BE2C (cell line): Measurements from ENCODE around the gene LCLAT1.
"Not testable (repeated sequence)": the region's sequence is repeated elsewhere in the genome, so short reads cannot be mapped to it uniquely, and the experiment has no call there.

Experiments used
- DNase-seq: peaks from one replicate; pipeline ENCODE4 v3.0.0-alpha.2; 2020
- H3K27me3 ChIP-seq: fragments of 250-450 bp; sonication (Bioruptor Pico); 2 replicates; pipeline ENCODE4 v1.5.1; 2020; ENCODE audit warnings: mild to moderate bottlenecking
- H3K36me3 ChIP-seq: fragments of 250-450 bp; sonication (Bioruptor Pico); 2 replicates; pipeline ENCODE4 v1.5.1; 2020; ENCODE audit warnings: mild to moderate bottlenecking
- H3K4me1 ChIP-seq: fragments of 250-450 bp; sonication (Bioruptor Pico); 2 replicates; pipeline ENCODE4 v1.5.1; 2020
- H3K4me3 ChIP-seq: 2 replicates; pipeline ENCODE4 v1.5.1; 2011; ENCODE audit warnings: low read depth, low read length
- H3K9me3 ChIP-seq: fragments of 250-450 bp; sonication (Bioruptor Pico); 2 replicates; pipeline ENCODE4 v1.5.1; 2020
- TF ChIP-seq, protein P1 (sequence below): IDR thresholded peaks from 2 replicates; pipeline ENCODE4 v1.5.1; 2012; ENCODE audit warnings: mild to moderate bottlenecking, low read depth, low read length

LCLAT1 gene

DNA sequence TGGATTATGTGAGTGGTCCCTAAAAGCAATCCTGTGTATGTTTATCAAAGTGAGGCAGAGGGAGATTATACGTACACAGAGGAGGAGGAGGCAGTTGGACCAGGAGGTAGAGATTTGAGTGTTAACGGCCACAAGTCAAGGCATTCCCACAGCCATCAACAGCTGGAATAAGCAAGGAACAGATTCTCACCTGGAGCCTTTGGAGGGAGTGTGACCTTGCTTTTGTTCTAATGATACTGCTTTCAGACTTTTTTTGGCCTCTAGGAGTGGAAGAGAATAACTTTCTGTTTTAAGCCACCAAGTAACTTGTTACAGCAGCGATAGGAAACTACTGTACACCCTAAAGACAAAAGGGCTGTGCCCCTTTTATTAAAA, 18.1 kb downstream of the LCLAT1 start:
- TF ChIP-seq, protein P1, sequence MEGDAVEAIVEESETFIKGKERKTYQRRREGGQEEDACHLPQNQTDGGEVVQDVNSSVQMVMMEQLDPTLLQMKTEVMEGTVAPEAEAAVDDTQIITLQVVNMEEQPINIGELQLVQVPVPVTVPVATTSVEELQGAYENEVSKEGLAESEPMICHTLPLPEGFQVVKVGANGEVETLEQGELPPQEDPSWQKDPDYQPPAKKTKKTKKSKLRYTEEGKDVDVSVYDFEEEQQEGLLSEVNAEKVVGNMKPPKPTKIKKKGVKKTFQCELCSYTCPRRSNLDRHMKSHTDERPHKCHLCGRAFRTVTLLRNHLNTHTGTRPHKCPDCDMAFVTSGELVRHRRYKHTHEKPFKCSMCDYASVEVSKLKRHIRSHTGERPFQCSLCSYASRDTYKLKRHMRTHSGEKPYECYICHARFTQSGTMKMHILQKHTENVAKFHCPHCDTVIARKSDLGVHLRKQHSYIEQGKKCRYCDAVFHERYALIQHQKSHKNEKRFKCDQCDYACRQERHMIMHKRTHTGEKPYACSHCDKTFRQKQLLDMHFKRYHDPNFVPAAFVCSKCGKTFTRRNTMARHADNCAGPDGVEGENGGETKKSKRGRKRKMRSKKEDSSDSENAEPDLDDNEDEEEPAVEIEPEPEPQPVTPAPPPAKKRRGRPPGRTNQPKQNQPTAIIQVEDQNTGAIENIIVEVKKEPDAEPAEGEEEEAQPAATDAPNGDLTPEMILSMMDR: no peak
- Histone ChIP-seq H3K27me3 (no peaks in the 10 kb centered on the region), H3K4me3 (no peak overlapping the region), H3K36me3 (no peaks in the 10 kb centered on the region), H3K9me3 (0 out of 2 replicates have a peak, but pooled peaks cover 2% of the 10 kb centered on the region), H3K4me1 (peaks cover 9% of the 10 kb centered on the region)
- no peak for DNase-seq

DNA sequence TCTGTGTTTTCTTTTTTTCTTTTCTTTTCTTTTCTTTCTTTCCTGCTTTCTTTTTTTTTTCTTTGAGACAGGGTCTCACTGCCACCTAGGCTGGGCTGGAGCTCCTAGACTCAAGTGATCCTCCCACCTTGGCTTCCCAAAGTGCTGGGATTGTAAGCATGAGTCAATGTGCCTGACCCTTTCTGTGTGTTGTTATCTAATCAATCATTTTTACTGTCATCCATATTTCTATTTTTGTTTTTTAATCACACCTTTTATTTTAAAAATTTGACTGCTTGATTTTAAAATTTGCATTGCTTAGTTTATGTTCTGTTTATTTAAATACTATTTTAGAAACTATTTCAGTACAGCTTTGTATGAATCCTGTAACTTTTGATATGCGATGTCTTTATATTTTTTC, 19.2 kb downstream of the LCLAT1 start:
- H3K4me3 ChIP-seq: no peak overlapping the region
- no peak for DNase-seq
- H3K4me1 ChIP-seq: no peaks in the 10 kb centered on the region
- TF ChIP-seq, protein P1: no peak
- no peaks in the 10 kb centered on the region for H3K9me3 ChIP-seq
- no peaks in the 10 kb centered on the region for H3K27me3 ChIP-seq
- no peaks in the 10 kb centered on the region for H3K36me3 ChIP-seq

DNA sequence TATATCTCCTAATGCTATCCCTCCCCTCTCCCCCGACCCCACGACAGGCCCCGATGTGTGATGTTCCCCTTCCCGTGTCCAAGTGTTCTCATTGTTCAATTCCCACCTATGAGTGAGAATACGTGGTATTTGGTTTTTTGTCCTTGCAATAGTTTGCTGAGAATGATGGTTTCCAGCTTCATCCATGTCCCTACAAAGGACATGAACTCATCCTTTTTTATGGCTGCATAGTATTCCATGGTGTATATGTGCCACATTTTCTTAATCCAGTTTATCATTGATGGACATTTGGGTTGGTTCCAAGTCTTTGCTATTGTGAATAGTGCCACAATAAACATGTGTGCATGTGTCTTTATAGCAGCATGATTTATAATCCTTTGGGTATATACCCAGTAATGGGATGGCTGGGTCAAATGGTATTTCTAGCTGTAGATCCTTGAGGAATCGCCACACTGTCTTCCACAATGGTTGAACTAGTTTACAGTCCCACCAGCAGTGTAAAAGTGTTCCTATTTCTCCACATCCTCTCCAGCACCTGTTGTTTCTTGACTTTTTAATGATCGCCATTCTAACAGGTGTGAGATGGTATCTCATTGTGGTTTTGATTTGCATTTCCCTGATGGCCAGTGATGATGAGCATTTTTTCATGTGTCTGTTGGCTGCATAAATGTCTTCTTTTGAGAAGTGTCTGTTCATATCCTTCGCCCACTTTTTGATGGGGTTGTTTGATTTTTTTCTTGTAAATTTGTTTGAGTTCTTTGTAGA, 20.2 kb downstream of the LCLAT1 start:
- DNase-seq: not testable (repeated sequence)

DNA sequence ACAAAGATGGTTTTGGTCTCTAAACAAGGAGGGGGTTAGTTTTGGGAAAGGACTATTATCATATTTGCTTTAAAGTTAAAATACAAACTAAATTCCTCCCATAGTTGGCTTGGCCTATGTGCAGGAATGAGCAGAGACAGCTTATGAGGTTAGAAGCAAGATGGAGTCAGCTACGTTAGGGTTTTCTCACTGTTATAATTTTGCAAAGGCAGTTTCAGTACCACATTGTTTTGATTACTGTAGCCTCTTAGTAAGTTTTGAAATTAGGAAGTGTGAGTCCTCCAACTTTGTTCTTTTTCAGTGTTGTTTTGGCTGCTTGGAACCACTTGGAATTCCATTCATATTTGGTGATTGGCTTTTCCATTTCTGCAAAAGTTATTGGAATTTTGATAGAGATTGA, 23.4 kb downstream of the LCLAT1 start:
- TF ChIP-seq, protein P1: no peak
- Histone ChIP-seq H3K4me1 (no peaks in the 10 kb centered on the region; the same call in 1 of the 2 replicates), H3K9me3 (no peaks in the 10 kb centered on the region), H3K4me3 (no peak overlapping the region), H3K36me3 (no peaks in the 10 kb centered on the region), H3K27me3 (no peaks in the 10 kb centered on the region)
- no peak for DNase-seq

More for the DNA sequence above, 20.2 kb downstream of the LCLAT1 start:
- H3K36me3 ChIP-seq, H3K27me3 ChIP-seq, H3K9me3 ChIP-seq, H3K4me3 ChIP-seq, H3K4me1 ChIP-seq: not testable (repeated sequence)

DNA sequence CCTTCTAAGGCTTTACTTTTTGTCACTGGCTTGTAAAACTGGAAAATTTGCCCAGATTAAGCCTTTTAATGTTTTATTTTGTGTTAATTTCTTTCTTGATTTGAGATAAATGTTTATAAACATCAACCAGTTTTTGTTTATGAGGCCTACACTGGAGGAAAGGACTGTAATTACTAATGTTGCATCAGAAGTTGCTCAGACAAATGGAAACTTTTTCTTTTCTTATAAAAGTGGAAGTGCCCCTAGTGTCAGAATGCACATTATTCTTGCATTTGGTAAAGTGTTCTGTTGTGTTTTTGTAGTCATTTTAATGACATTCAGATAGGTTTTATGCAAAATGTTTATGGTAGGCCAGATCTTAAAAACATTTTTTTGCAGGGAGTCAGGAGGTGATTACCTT, 25.3 kb downstream of the LCLAT1 start:
- H3K36me3 ChIP-seq: no peaks in the 10 kb centered on the region
- no peaks in the 10 kb centered on the region for H3K9me3 ChIP-seq
- no peak for DNase-seq
- no peaks in the 10 kb centered on the region; the same call in 1 of the 2 replicates for H3K4me1 ChIP-seq
- H3K4me3 ChIP-seq: no peak overlapping the region
- H3K27me3 ChIP-seq: no peaks in the 10 kb centered on the region
- TF ChIP-seq, protein P1: no peak

DNA sequence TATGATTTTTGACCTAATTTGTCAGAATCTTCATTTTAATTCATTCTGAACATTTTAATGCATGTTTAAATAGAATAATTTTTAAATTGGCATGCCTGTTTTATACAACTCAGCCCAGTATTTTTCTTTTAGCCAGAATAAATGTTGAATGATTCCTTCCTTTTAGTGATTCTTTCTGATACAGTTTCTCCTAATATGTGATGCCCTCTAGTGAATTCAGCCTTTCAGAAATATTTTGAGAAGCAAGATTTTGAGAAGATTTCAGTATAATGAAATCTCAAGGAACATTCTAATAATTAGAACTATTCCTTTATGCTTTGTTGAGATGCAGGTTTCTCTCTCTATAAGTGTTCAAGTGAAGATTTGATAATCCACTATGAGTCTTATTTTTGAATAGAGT, 28.5 kb downstream of the LCLAT1 start:
- no peak for DNase-seq
- H3K27me3 ChIP-seq: no peaks in the 10 kb centered on the region
- TF ChIP-seq, protein P1: no peak

DNA sequence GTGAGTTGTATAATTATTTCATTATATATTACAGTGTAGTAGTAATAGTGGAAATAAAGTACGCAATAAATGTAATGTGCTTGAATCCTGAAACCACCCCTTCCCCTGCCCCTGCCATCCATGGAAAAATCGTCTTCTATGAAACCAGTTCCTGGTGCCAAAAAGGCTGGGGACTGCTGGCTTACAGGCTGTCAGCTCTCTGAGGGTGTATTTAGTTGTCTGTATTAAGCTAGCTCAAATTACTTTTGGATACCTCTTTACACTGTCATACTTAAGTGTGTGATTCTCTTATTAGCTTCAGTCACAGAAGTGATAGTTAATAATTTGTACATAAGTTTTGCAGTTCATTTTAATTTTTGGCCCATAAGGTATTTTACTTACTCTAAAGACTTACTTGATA, 29.6 kb downstream of the LCLAT1 start:
- Histone ChIP-seq H3K36me3 (no peaks in the 10 kb centered on the region), H3K4me1 (peaks cover 8% of the 10 kb centered on the region), H3K4me3 (no peak overlapping the region), H3K9me3 (no peaks in the 10 kb centered on the region), H3K27me3 (no peaks in the 10 kb centered on the region)
- TF ChIP-seq, protein P1: no peak
- no peak for DNase-seq

More for the DNA sequence above, 28.5 kb downstream of the LCLAT1 start:
- H3K4me1 ChIP-seq: no peaks in the 10 kb centered on the region; the same call in 1 of the 2 replicates
- no peak overlapping the region for H3K4me3 ChIP-seq
- H3K9me3 ChIP-seq: no peaks in the 10 kb centered on the region
- no peaks in the 10 kb centered on the region for H3K36me3 ChIP-seq
